H9 (cell line): ENCODE measurements around the gene BMP7. TPM values are rescaled to one million over a fixed set of nuclear protein-coding genes. Genes with fewer than 3 reads are reported as not detected.

Experiments
- DNase-seq: peaks from one replicate; pipeline ENCODE4 v3.0.0-alpha.2; 2017
- H2AFZ ChIP-seq: one replicate; pipeline ENCODE4 v1.6.1; 2013; ENCODE audit warnings: mild to moderate bottlenecking, low read length, control low read depth, moderate library complexity
- H2AK5ac ChIP-seq: 2 replicates; pipeline ENCODE4 v1.6.1; 2013; ENCODE audit warnings: low read length, control low read depth, mixed read lengths; ENCODE audit not compliant: insufficient read length
- H2BK120ac ChIP-seq: one replicate; pipeline ENCODE4 v1.6.1; 2013; ENCODE audit warnings: low read depth, mild to moderate bottlenecking, low read length, control low read depth, inconsistent platforms; ENCODE audit not compliant: poor library complexity, severe bottlenecking
- H2BK12ac ChIP-seq: 2 replicates; pipeline ENCODE4 v1.6.1; 2013; ENCODE audit warnings: low read length, control low read depth, mixed read lengths, low read depth; ENCODE audit not compliant: insufficient read length
- H2BK15ac ChIP-seq: 2 replicates; pipeline ENCODE4 v1.6.1; 2013; ENCODE audit warnings: low read depth, low read length, control low read depth
- H2BK20ac ChIP-seq: one replicate; pipeline ENCODE4 v1.6.1; 2013; ENCODE audit warnings: low read depth, mild to moderate bottlenecking, low read length, control low read depth, inconsistent platforms; ENCODE audit not compliant: poor library complexity, severe bottlenecking
- H2BK5ac ChIP-seq: 2 replicates; pipeline ENCODE4 v1.6.1; 2013; ENCODE audit warnings: low read length, control low read depth, mixed read lengths; ENCODE audit not compliant: insufficient read length
- H3K14ac ChIP-seq: 2 replicates; pipeline ENCODE4 v1.6.1; 2013; ENCODE audit warnings: low read length, control low read depth; ENCODE audit not compliant: insufficient read depth
- H3K18ac ChIP-seq: 2 replicates; pipeline ENCODE4 v1.6.1; 2013; ENCODE audit warnings: low read depth, mild to moderate bottlenecking, mixed read lengths, low read length, control low read depth; ENCODE audit not compliant: insufficient read length
- H3K23ac ChIP-seq: 2 replicates; pipeline ENCODE4 v1.6.1; 2013; ENCODE audit warnings: low read length, control low read depth, mixed read lengths, low read depth; ENCODE audit not compliant: insufficient read length
- H3K23me2 ChIP-seq: 2 replicates; pipeline ENCODE4 v1.6.1; 2013; ENCODE audit warnings: low read depth, mild to moderate bottlenecking, mixed read lengths, low read length, control low read depth; ENCODE audit not compliant: insufficient read length, poor library complexity, severe bottlenecking
- H3K27ac ChIP-seq: 2 replicates; pipeline ENCODE4 v1.5.1; 2013; ENCODE audit warnings: low read length, control low read depth, mixed read lengths, low read depth; ENCODE audit not compliant: insufficient read length
- H3K27me3 ChIP-seq: 2 replicates; pipeline ENCODE4 v1.6.1; 2013; ENCODE audit warnings: low read length, control low read depth, inconsistent platforms; ENCODE audit not compliant: insufficient read depth
- H3K4ac ChIP-seq: 2 replicates; pipeline ENCODE4 v1.6.1; 2013; ENCODE audit warnings: low read depth, mild to moderate bottlenecking, control low read depth, inconsistent platforms, low read length, moderate library complexity
- H3K4me1 ChIP-seq: 2 replicates; pipeline ENCODE4 v1.6.1; 2013; ENCODE audit warnings: low read length, control low read depth, inconsistent platforms; ENCODE audit not compliant: insufficient read depth
- H3K4me2 ChIP-seq: 2 replicates; pipeline ENCODE4 v1.6.1; 2013; ENCODE audit warnings: low read length, control low read depth, mixed read lengths; ENCODE audit not compliant: insufficient read length, insufficient read depth
- H3K56ac ChIP-seq: 2 replicates; pipeline ENCODE4 v1.6.1; 2013; ENCODE audit warnings: low read depth, mild to moderate bottlenecking, mixed read lengths, low read length, control low read depth; ENCODE audit not compliant: insufficient read length
- H3K79me1 ChIP-seq: 2 replicates; pipeline ENCODE4 v1.6.1; 2013; ENCODE audit warnings: low read depth, mild to moderate bottlenecking, moderate library complexity, low read length, control low read depth, inconsistent platforms; ENCODE audit not compliant: insufficient read depth, poor library complexity, severe bottlenecking
- H3K79me2 ChIP-seq: 2 replicates; pipeline ENCODE4 v1.6.1; 2013; ENCODE audit warnings: low read length, control low read depth, inconsistent platforms; ENCODE audit not compliant: insufficient read depth
- H3K9ac ChIP-seq: 2 replicates; pipeline ENCODE4 v1.6.1; 2013; ENCODE audit warnings: low read length, control low read depth, mixed read lengths; ENCODE audit not compliant: insufficient read length; ENCODE audit errors: extremely low read depth
- H3K9me3 ChIP-seq: one replicate; pipeline ENCODE4 v1.6.1; 2013; ENCODE audit warnings: low read depth, low read length, inconsistent platforms; ENCODE audit not compliant: control insufficient read depth
- H3T11ph ChIP-seq: one replicate; pipeline ENCODE4 v1.6.1; 2013; ENCODE audit warnings: mild to moderate bottlenecking, low read length, control low read depth, inconsistent platforms
- H4K20me1 ChIP-seq: one replicate; pipeline ENCODE4 v1.6.1; 2013; ENCODE audit not compliant: control insufficient read depth, insufficient read length, insufficient read depth
- H4K5ac ChIP-seq: 2 replicates; pipeline ENCODE4 v1.6.1; 2013; ENCODE audit warnings: low read depth, mild to moderate bottlenecking, mixed read lengths, low read length, control low read depth; ENCODE audit not compliant: insufficient read length
- H4K8ac ChIP-seq: replicated peaks from 2 replicates; pipeline ENCODE4 v1.6.1; 2013; ENCODE audit warnings: low read length, control low read depth, mixed read lengths, low read depth; ENCODE audit not compliant: insufficient read length
- H4K91ac ChIP-seq: 2 replicates; pipeline ENCODE4 v1.6.1; 2013; ENCODE audit warnings: low read depth, mild to moderate bottlenecking, moderate library complexity, mixed read lengths, low read length, control low read depth; ENCODE audit not compliant: insufficient read length
- H3K27ac Mint-ChIP-seq, 3 experiments: 2 replicates in 2 of 3; 3 replicates in 1 of 3; pipeline ENCODE4 v1.8.0; 2020 to 2021; ENCODE audit warnings: mixed read lengths in 3 of 3, mild to moderate bottlenecking in 1 of 3, moderate library complexity in 1 of 3
- H3K27me3 Mint-ChIP-seq: 2 replicates; pipeline ENCODE4 v1.8.0; 2021; ENCODE audit warnings: low read depth, mild to moderate bottlenecking, moderate library complexity, mixed read lengths
- H3K36me3 Mint-ChIP-seq, 3 experiments: 2 replicates in 2 of 3; 3 replicates in 1 of 3; pipeline ENCODE4 v1.8.0; 2020 to 2021; ENCODE audit warnings: low read depth in 3 of 3, mixed read lengths in 3 of 3; ENCODE audit not compliant: insufficient read depth in 1 of 3
- H3K4me1 Mint-ChIP-seq, 2 experiments: 2 replicates each; pipeline ENCODE4 v1.8.0; 2020; ENCODE audit warnings: mixed read lengths in 2 of 2
- H3K4me3 Mint-ChIP-seq, 2 experiments: 2 replicates in 1 of 2; 3 replicates in 1 of 2; pipeline ENCODE4 v1.8.0; 2020 to 2021; ENCODE audit warnings: mild to moderate bottlenecking in 2 of 2, mixed read lengths in 2 of 2, moderate library complexity in 1 of 2
- H3K9me3 Mint-ChIP-seq, 2 experiments: 2 replicates in 1 of 2; 3 replicates in 1 of 2; pipeline ENCODE4 v1.8.0; 2020; ENCODE audit warnings: mild to moderate bottlenecking in 2 of 2, mixed read lengths in 2 of 2, moderate library complexity in 1 of 2
- WGBS: extraction: QIAGEN DNeasy Blood & Tissue Kit; methylation state at CpG from one replicate; pipeline ENCODE4 v1.1.7; 2013; ENCODE audit warnings: missing lambda C conversion rate, low lambda C conversion rate, mixed read lengths; ENCODE audit not compliant: insufficient read length; ENCODE audit errors: extremely low coverage; 5-methylcytosine and 5-hydroxymethylcytosine counted together
- total RNA-seq: library from RNA; stranded (reverse); gene quantifications from 2 replicates; pipeline ENCODE4 v1.2.1, GENCODE V29; 2021
- TF ChIP-seq, protein P1 (sequence below): fragments of 200-600 bp; sonication (generic); conservative IDR thresholded peaks from 3 replicates; pipeline ENCODE4 v1.8.0; 2021; ENCODE audit warnings: antibody characterized with exemption, mild to moderate bottlenecking

BMP7 gene
- total RNA-seq, 1 experiment from 2014 or later: 17.7 TPM

DNA sequence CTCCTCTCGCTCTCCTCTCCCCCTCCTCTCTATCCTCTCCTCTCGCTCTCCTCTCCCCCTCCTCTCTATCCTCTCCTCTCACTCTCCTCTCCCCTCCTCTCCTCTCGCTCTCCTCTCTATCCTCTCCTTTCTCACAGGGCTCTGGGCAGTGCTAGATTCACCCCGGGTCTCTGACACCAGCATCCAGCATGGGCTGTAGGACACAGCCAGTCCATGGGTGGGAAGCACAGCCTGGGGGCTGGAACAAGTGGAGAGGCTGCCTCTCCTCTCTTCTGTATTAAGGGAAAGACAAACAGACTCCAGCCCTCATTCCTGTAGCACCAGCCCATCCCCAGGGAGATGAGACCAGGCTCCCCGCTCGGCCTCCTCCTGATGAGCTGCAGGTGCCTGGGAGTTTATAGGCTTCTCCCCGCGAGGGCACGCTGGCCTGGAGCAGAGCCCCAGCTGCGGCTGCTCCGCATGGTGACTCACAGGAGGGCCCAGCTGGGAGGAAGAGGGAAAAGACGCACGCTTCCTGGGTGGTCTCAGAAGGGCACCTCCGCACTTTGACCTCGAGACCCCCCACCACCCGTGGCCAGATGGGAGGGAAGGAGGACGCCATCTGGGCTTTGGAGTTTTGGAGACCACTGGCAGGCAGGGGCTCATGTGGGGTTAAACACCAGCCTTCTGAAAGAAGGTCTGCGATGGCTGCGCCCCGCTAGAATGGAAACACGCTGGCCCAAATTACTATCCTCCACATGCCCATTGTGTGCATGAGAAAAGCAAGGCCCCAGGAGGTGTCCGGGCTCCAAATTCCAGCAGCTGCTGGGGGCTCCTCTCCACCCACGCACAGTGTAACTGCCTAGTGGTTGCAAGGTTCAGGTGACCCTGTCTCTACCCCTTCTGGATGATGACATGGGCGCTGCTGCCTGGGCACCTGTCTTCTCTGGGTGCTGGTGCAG is 68.0 kb downstream of the BMP7 start:
- H3K23ac ChIP-seq: no peak overlapping the region
- peaks cover 0 to 9% (median 0%) of the 10 kb centered on the region in 3 experiments; a peak in 1 of 7 replicates for H3K36me3 Mint-ChIP-seq
- no peak overlapping the region for H3K27ac ChIP-seq

More for the DNA sequence above, 68.0 kb downstream of the BMP7 start:
- TF ChIP-seq, protein P1, sequence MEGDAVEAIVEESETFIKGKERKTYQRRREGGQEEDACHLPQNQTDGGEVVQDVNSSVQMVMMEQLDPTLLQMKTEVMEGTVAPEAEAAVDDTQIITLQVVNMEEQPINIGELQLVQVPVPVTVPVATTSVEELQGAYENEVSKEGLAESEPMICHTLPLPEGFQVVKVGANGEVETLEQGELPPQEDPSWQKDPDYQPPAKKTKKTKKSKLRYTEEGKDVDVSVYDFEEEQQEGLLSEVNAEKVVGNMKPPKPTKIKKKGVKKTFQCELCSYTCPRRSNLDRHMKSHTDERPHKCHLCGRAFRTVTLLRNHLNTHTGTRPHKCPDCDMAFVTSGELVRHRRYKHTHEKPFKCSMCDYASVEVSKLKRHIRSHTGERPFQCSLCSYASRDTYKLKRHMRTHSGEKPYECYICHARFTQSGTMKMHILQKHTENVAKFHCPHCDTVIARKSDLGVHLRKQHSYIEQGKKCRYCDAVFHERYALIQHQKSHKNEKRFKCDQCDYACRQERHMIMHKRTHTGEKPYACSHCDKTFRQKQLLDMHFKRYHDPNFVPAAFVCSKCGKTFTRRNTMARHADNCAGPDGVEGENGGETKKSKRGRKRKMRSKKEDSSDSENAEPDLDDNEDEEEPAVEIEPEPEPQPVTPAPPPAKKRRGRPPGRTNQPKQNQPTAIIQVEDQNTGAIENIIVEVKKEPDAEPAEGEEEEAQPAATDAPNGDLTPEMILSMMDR: no peak
- Histone ChIP-seq H2BK120ac (no peak overlapping the region), H3K4me2 (no peak overlapping the region), H3K56ac (no peak overlapping the region), H2BK20ac (no peak overlapping the region), H3K4ac (no peak overlapping the region), H2BK15ac (no peak overlapping the region), H3K79me2 (no peaks in the 10 kb centered on the region), H4K20me1 (no peaks in the 10 kb centered on the region), H3K9ac (no peak overlapping the region), H3K18ac (no peak overlapping the region), H3K4me1 (0 out of 2 replicates have a peak, but pooled peaks cover 2% of the 10 kb centered on the region), H3K9me3 (no peaks in the 10 kb centered on the region), H3K27me3 (no peaks in the 10 kb centered on the region), H3K79me1 (no peaks in the 10 kb centered on the region), H2BK12ac (no peak overlapping the region), H2AFZ (no peak overlapping the region), H2BK5ac (no peak overlapping the region), H2AK5ac (no peak overlapping the region), H4K5ac (no peak overlapping the region), H3K23me2 (no peaks in the 10 kb centered on the region), H3K14ac (0 out of 2 replicates have a peak overlapping the region, but pooled peaks have one; percentile 8), H3T11ph (no peak overlapping the region), H4K91ac (no peak overlapping the region), H4K8ac (no peak overlapping the region)
- no peak for DNase-seq
- no CpG with 5 or more reads among the region's 24 CpGs for WGBS
- Mint-ChIP-seq H3K9me3 (no peaks in the 10 kb centered on the region), H3K4me1 (peaks cover 37 to 41% of the 10 kb centered on the region in 2 experiments), H3K27ac (peak overlapping the region in 1 of 3 experiments; percentile 42; a peak in 2 of 7 replicates), H3K4me3 (peak overlapping the region in 1 of 2 experiments; percentile 30; a peak in 2 of 5 replicates), H3K27me3 (peaks cover 2% of the 10 kb centered on the region)
